Nephron progenitor cell (in vitro differentiated cells): ENCODE results near the gene EPS8L1.

Experiments used
- DNase-seq: peaks from one replicate; pipeline ENCODE4 v3.0.0; 2021
- H3K27ac Mint-ChIP-seq: 2 replicates; pipeline ENCODE4 v1.8.0; 2021; ENCODE audit warnings: mild to moderate bottlenecking, moderate library complexity, mixed read lengths
- H3K27me3 Mint-ChIP-seq: 2 replicates; pipeline ENCODE4 v1.8.0; 2021; ENCODE audit warnings: mild to moderate bottlenecking, low read depth, mixed read lengths; ENCODE audit not compliant: poor library complexity
- H3K36me3 Mint-ChIP-seq: 2 replicates; pipeline ENCODE4 v1.8.0; 2021; ENCODE audit warnings: low read depth, mixed read lengths
- H3K4me1 Mint-ChIP-seq: 2 replicates; pipeline ENCODE4 v1.8.0; 2021; ENCODE audit warnings: mixed read lengths
- H3K4me3 Mint-ChIP-seq: 2 replicates; pipeline ENCODE4 v1.8.0; 2021; ENCODE audit warnings: mild to moderate bottlenecking, moderate library complexity, mixed read lengths
- H3K9me3 Mint-ChIP-seq: 2 replicates; pipeline ENCODE4 v1.8.0; 2021; ENCODE audit warnings: mild to moderate bottlenecking, moderate library complexity, mixed read lengths
- CTCF ChIP-seq: fragments of 200-600 bp; sonication (generic); IDR thresholded peaks from 2 replicates; pipeline ENCODE4 v1.5.0; 2021; ENCODE audit warnings: antibody characterized with exemption

Gene EPS8L1

GRCh38 chr19:55112246-55112776, 36.6 kb downstream of the EPS8L1 start:
- Mint-ChIP-seq H3K27ac (no peak overlapping the region), H3K9me3 (no peaks in the 10 kb centered on the region), H3K27me3 (peaks cover 3% of the 10 kb centered on the region), H3K4me1 (peaks cover 52% of the 10 kb centered on the region), H3K4me3 (no peak overlapping the region), H3K36me3 (peaks cover 13% of the 10 kb centered on the region)
- DNase-seq = no peak
- TF ChIP-seq CTCF = no peak

GRCh38 chr19:55112777-55113569, 37.3 kb downstream of the EPS8L1 start:
- H3K4me1 Mint-ChIP-seq = peaks cover 57% of the 10 kb centered on the region
- H3K9me3 Mint-ChIP-seq = no peaks in the 10 kb centered on the region
- H3K4me3 Mint-ChIP-seq = no peak overlapping the region
- peaks cover 3% of the 10 kb centered on the region for H3K27me3 Mint-ChIP-seq
- H3K36me3 Mint-ChIP-seq = peaks cover 13% of the 10 kb centered on the region
- peak overlapping the region; percentile 97 for H3K27ac Mint-ChIP-seq
- DNase-seq = no peak
- TF ChIP-seq CTCF = no peak

GRCh38 chr19:55113570-55114039, 37.9 kb downstream of the EPS8L1 start:
- Mint-ChIP-seq H3K9me3 (no peaks in the 10 kb centered on the region), H3K4me1 (peaks cover 62% of the 10 kb centered on the region), H3K27ac (peak overlapping the region; percentile 97), H3K4me3 (no peak overlapping the region), H3K27me3 (peaks cover 3% of the 10 kb centered on the region), H3K36me3 (peaks cover 9% of the 10 kb centered on the region)
- no peak for TF ChIP-seq CTCF
- peak; percentile 82 for DNase-seq

GRCh38 chr19:55114566-55115145, 39.0 kb downstream of the EPS8L1 start:
- Mint-ChIP-seq H3K27me3 (peaks cover 5% of the 10 kb centered on the region), H3K9me3 (no peaks in the 10 kb centered on the region), H3K4me1 (peaks cover 69% of the 10 kb centered on the region), H3K4me3 (peak overlapping the region; percentile 91), H3K27ac (peak overlapping the region; percentile 66), H3K36me3 (no peaks in the 10 kb centered on the region)
- no peak for DNase-seq
- no peak for TF ChIP-seq CTCF

- peak overlapping the region; percentile 66 for H3K27ac Mint-ChIP-seq
- H3K36me3 Mint-ChIP-seq = no peaks in the 10 kb centered on the region
- no peak for DNase-seq
- no peaks in the 10 kb centered on the region for H3K9me3 Mint-ChIP-seq
- peaks cover 14% of the 10 kb centered on the region for H3K27me3 Mint-ChIP-seq
- no peak for TF ChIP-seq CTCF
- peak overlapping the region; percentile 91 for H3K4me3 Mint-ChIP-seq
- peaks cover 69% of the 10 kb centered on the region for H3K4me1 Mint-ChIP-seq
These were observed 39.9 kb downstream of the EPS8L1 start for GRCh38 chr19:55115446-55116065.
